H1 (cell line): ENCODE data around the gene INPP5A. TPM values are rescaled to one million over a fixed set of nuclear protein-coding genes. Genes with fewer than 3 reads are reported as not detected.

Source experiments
- CTCF ChIA-PET: fragments of 300-600 bp; sonication (Branson Sonifier 250); formaldehyde crosslinking; loops from one replicate; lab custom pipeline; 2021; ENCODE audit not compliant: partially characterized antibody; lab: Charles Lee
- POLR2A ChIA-PET: fragments of 300-600 bp; sonication (Branson Sonifier 250); formaldehyde crosslinking; loops from one replicate; lab custom pipeline; 2021; ENCODE audit warnings: inconsistent platforms; ENCODE audit not compliant: partially characterized antibody; lab: Charles Lee
- DNase-seq, 2 experiments: peaks; one replicate each; pipeline versions ENCODE4 v3.0.0 to v3.0.0-alpha.2; 2010 to 2022; ENCODE audit warnings: low spot score in 2 of 2, low read depth in 1 of 2, mixed read lengths in 1 of 2
- FAIRE-seq: peaks from 2 replicates; lab custom pipeline; 2011; peaks lifted over from hg19 to GRCh38; lab: Jason Lieb, UNC
- H2AFZ ChIP-seq: 2 replicates; pipeline ENCODE4 v1.8.1; 2012; ENCODE audit warnings: low read length, inconsistent platforms
- H2AK5ac ChIP-seq: 2 replicates; pipeline ENCODE4 v1.6.1; 2013; ENCODE audit warnings: low read depth, low read length
- H2BK120ac ChIP-seq: replicated peaks from 2 replicates; pipeline ENCODE3; 2013; ENCODE audit warnings: low read depth, low read length, inconsistent platforms
- H2BK12ac ChIP-seq: 2 replicates; pipeline ENCODE4 v1.6.1; 2013; ENCODE audit warnings: low read depth, low read length
- H2BK15ac ChIP-seq: 2 replicates; pipeline ENCODE4 v1.6.1; 2013; ENCODE audit warnings: low read length
- H2BK20ac ChIP-seq: 2 replicates; pipeline ENCODE4 v1.6.1; 2013; ENCODE audit warnings: low read length
- H2BK5ac ChIP-seq: 2 replicates; pipeline ENCODE4 v1.6.1; 2013; ENCODE audit warnings: low read depth, low read length
- H3K14ac ChIP-seq: 2 replicates; pipeline ENCODE4 v1.6.1; 2013; ENCODE audit warnings: inconsistent platforms; ENCODE audit not compliant: insufficient read length
- H3K18ac ChIP-seq: 2 replicates; pipeline ENCODE4 v1.6.1; 2013; ENCODE audit warnings: low read length; ENCODE audit errors: extremely low read depth
- H3K23ac ChIP-seq: 2 replicates; pipeline ENCODE4 v1.6.1; 2013; ENCODE audit warnings: inconsistent platforms; ENCODE audit not compliant: insufficient read length
- H3K23me2 ChIP-seq: 2 replicates; pipeline ENCODE4 v1.6.1; 2013; ENCODE audit warnings: low read depth, low read length
- H3K27ac ChIP-seq: 2 replicates; pipeline ENCODE4 v1.6.1; 2011; ENCODE audit warnings: low read depth, low read length, inconsistent platforms
- H3K27me3 ChIP-seq, 4 experiments: replicated peaks in 1 of 4; 1 replicate in 1 of 4; 2 replicates in 3 of 4; pipeline versions ENCODE4 v1.6.1 to v1.8.1; 2011 to 2013; ENCODE audit warnings: low read length in 3 of 4, mild to moderate bottlenecking in 3 of 4, inconsistent platforms in 2 of 4, mixed read lengths in 2 of 4, moderate library complexity in 1 of 4; ENCODE audit not compliant: control insufficient read depth in 3 of 4, insufficient read depth in 3 of 4; ENCODE audit errors: extremely low read depth in 1 of 4
- H3K36me3 ChIP-seq, 4 experiments: 2 replicates each; pipeline versions ENCODE4 v1.6.1 to v1.8.1; 2011 to 2013; ENCODE audit warnings: mild to moderate bottlenecking in 4 of 4, low read length in 3 of 4, moderate library complexity in 2 of 4, control low read depth in 1 of 4, inconsistent platforms in 1 of 4; ENCODE audit not compliant: insufficient read depth in 4 of 4, control insufficient read depth in 2 of 4
- H3K4ac ChIP-seq: replicated peaks from 2 replicates; pipeline ENCODE3; 2013; ENCODE audit warnings: low read length, low read depth, mixed read lengths, inconsistent platforms; ENCODE audit not compliant: insufficient read length
- H3K4me1 ChIP-seq, 4 experiments: replicated peaks in 1 of 4; 1 replicate in 1 of 4; 2 replicates in 3 of 4; pipeline versions ENCODE4 v1.6.1 to v1.8.1; 2011 to 2013; ENCODE audit warnings: low read length in 3 of 4, inconsistent platforms in 2 of 4, mixed read lengths in 1 of 4; ENCODE audit not compliant: insufficient read depth in 4 of 4, control insufficient read depth in 3 of 4
- H3K4me2 ChIP-seq, 2 experiments: 2 replicates each; pipeline versions ENCODE4 v1.6.1 to v1.8.1; 2011 to 2013; ENCODE audit warnings: low read depth in 2 of 2, low read length in 2 of 2, control low read depth in 1 of 2, inconsistent platforms in 1 of 2, mild to moderate bottlenecking in 1 of 2; ENCODE audit not compliant: insufficient read depth in 1 of 2
- H3K4me3 ChIP-seq, 4 experiments: fragments of 200-600, 300-600 bp in 1 of 4; sonication (generic), shearing (Covaris generic), sonication (Bioruptor Twin) in 1 of 4; 2 replicates each; pipeline versions ENCODE4 v1.5.1 to v1.8.1; 2011 to 2016; ENCODE audit warnings: low read length in 4 of 4, low read depth in 3 of 4, control low read depth in 2 of 4, inconsistent platforms in 2 of 4, mild to moderate bottlenecking in 2 of 4, mixed read lengths in 1 of 4, moderate library complexity in 1 of 4; ENCODE audit not compliant: insufficient read depth in 2 of 4; ENCODE audit errors: extremely low read depth in 1 of 4
- H3K56ac ChIP-seq: replicated peaks from 2 replicates; pipeline ENCODE3; 2013; ENCODE audit warnings: low read depth, mild to moderate bottlenecking, mixed read lengths, low read length, inconsistent platforms; ENCODE audit not compliant: insufficient read length
- H3K79me1 ChIP-seq: 2 replicates; pipeline ENCODE4 v1.6.1; 2013; ENCODE audit warnings: low read depth, low read length, control low read depth
- H3K79me2 ChIP-seq, 2 experiments: 2 replicates each; pipeline versions ENCODE4 v1.6.1 to v1.8.1; 2012 to 2013; ENCODE audit warnings: low read length in 2 of 2, mild to moderate bottlenecking in 2 of 2, inconsistent platforms in 1 of 2; ENCODE audit not compliant: insufficient read depth in 2 of 2, control insufficient read depth in 1 of 2
- H3K9ac ChIP-seq, 4 experiments: replicated peaks in 1 of 4; 1 replicate in 1 of 4; 2 replicates in 3 of 4; pipeline versions ENCODE4 v1.6.1 to v1.8.1; 2011 to 2013; ENCODE audit warnings: low read depth in 3 of 4, low read length in 3 of 4, control low read depth in 2 of 4, mild to moderate bottlenecking in 2 of 4, moderate library complexity in 2 of 4, inconsistent platforms in 1 of 4; ENCODE audit errors: extremely low read depth in 1 of 4
- H3K9me3 ChIP-seq, 2 experiments: 2 replicates each; pipeline versions ENCODE4 v1.6.1 to v1.8.1; 2012 to 2013; ENCODE audit warnings: mild to moderate bottlenecking in 2 of 2, moderate library complexity in 2 of 2, control low read depth in 1 of 2, inconsistent platforms in 1 of 2, low read depth in 1 of 2, low read length in 1 of 2, mixed read lengths in 1 of 2; ENCODE audit not compliant: insufficient read depth in 2 of 2
- H4K20me1 ChIP-seq, 2 experiments: replicated peaks in 1 of 2; 2 replicates each; pipeline versions ENCODE3 to v1.8.1; 2011 to 2013; ENCODE audit warnings: inconsistent platforms in 2 of 2, low read length in 2 of 2, mild to moderate bottlenecking in 1 of 2; ENCODE audit not compliant: insufficient read depth in 2 of 2, control insufficient read depth in 1 of 2
- H4K5ac ChIP-seq: 2 replicates; pipeline ENCODE4 v1.6.1; 2013; ENCODE audit warnings: low read length, low read depth, mixed read lengths, inconsistent platforms; ENCODE audit not compliant: insufficient read length
- H4K8ac ChIP-seq: 2 replicates; pipeline ENCODE4 v1.8.0; 2013; ENCODE audit warnings: mild to moderate bottlenecking, moderate library complexity, low read length, inconsistent platforms; ENCODE audit not compliant: insufficient read depth; ENCODE audit errors: extremely low read depth
- H4K91ac ChIP-seq: replicated peaks from 2 replicates; pipeline ENCODE3; 2013; ENCODE audit warnings: low read length, mixed read lengths, inconsistent platforms; ENCODE audit not compliant: insufficient read length
- BCL11A ChIP-seq, 2 experiments: IDR thresholded peaks; one replicate each; pipeline ENCODE4 v1.6.1; 2011; ENCODE audit warnings: low read depth in 2 of 2, low read length in 2 of 2, mild to moderate bottlenecking in 2 of 2
- BRCA1 ChIP-seq: IDR thresholded peaks from 2 replicates; pipeline ENCODE4 v1.6.1; 2012; ENCODE audit warnings: low read depth, low read length, improper control_type of control experiment
- CHD2 ChIP-seq: IDR thresholded peaks from 2 replicates; pipeline ENCODE4 v1.6.1; 2012; ENCODE audit warnings: low read length, improper control_type of control experiment
- CTBP2 ChIP-seq: IDR thresholded peaks from 2 replicates; pipeline ENCODE4 v1.7.0; 2011; ENCODE audit warnings: borderline replicate concordance, mild to moderate bottlenecking, moderate library complexity, mixed read lengths, low read length; ENCODE audit not compliant: insufficient read depth, insufficient read length
- FOSL1 ChIP-seq: IDR thresholded peaks from 2 replicates; pipeline ENCODE4 v1.6.1; 2011; ENCODE audit warnings: mild to moderate bottlenecking, low read depth, low read length, moderate library complexity; ENCODE audit not compliant: insufficient read depth
- NRF1 ChIP-seq: IDR thresholded peaks from 2 replicates; pipeline ENCODE4 v1.6.1; 2011; ENCODE audit warnings: mild to moderate bottlenecking, low read depth, low read length, improper control_type of control experiment
- POU5F1 ChIP-seq: IDR thresholded peaks from 2 replicates; pipeline ENCODE4 v1.6.1; 2011; ENCODE audit warnings: low read depth, mild to moderate bottlenecking, low read length, moderate library complexity
- RNF2 ChIP-seq: fragments of 200-900, 300-1000 bp; sonication (generic); IDR thresholded peaks from 2 replicates; pipeline ENCODE4 v1.7.1; 2016; ENCODE audit warnings: borderline replicate concordance, low read depth, mild to moderate bottlenecking, antibody characterized with exemption, low read length; ENCODE audit not compliant: poor library complexity, severe bottlenecking; ENCODE audit errors: missing control alignments
- SP2 ChIP-seq: IDR thresholded peaks from 2 replicates; pipeline ENCODE4 v1.6.1; 2012; ENCODE audit warnings: mild to moderate bottlenecking, low read length, inconsistent platforms
- ZNF274 ChIP-seq: IDR thresholded peaks from 2 replicates; pipeline ENCODE4 v1.7.0; 2012; ENCODE audit warnings: low read length, borderline replicate concordance; ENCODE audit errors: extremely low read depth
- WGBS, 2 experiments: shearing (Covaris generic) in 1 of 2; methylation state at CpG; one replicate each; pipeline versions ENCODE4 v1.1.6 to v1.1.7; 2013 to 2015; ENCODE audit warnings: low lambda C conversion rate in 2 of 2, mixed read lengths in 2 of 2, inconsistent platforms in 1 of 2, low coverage in 1 of 2, missing lambda C conversion rate in 1 of 2; ENCODE audit not compliant: insufficient replicate concordance in 2 of 2, insufficient coverage in 1 of 2, insufficient read length in 1 of 2; ENCODE audit errors: extremely low coverage in 1 of 2, missing lambda C conversion rate in 1 of 2; 5-methylcytosine and 5-hydroxymethylcytosine counted together
- polyA plus RNA-seq, 7 experiments: library from polyadenylated mRNA; depleted of rRNA in 3 of 7; stranded (reverse) in 5 of 7; unstranded in 2 of 7; fragments of >200 nt in 5 of 7; fragments of 200-250 nt in 2 of 7; gene quantifications; 1 replicate in 5 of 7; 2 replicates in 1 of 7; 4 replicates in 1 of 7; pipeline versions ENCODE4 v1.2.1 to v1.2.3, GENCODE V29; 2011 to 2013; ENCODE audit warnings: missing spikeins in 2 of 7, mixed read lengths in 2 of 7
- total RNA-seq: library from RNA; stranded (reverse); fragmentation: NEBNext Ultra II Directional; extraction: Animal tissue kit (Norgen Biotek cat#: 25700); gene quantifications from 2 replicates; pipeline ENCODE4 v1.2.1, GENCODE V29; 2021
- TF ChIP-seq, protein P1 (sequence below): IDR thresholded peaks from 2 replicates; pipeline ENCODE4 v1.6.1; 2012; ENCODE audit warnings: inconsistent platforms

INPP5A gene
- total and polyA plus RNA-seq, 2 of the 8 experiments (the other 6 are each of a cell fraction or from before 2014, with no cell fraction given) = 19.7 to 27.5 TPM

DNA sequence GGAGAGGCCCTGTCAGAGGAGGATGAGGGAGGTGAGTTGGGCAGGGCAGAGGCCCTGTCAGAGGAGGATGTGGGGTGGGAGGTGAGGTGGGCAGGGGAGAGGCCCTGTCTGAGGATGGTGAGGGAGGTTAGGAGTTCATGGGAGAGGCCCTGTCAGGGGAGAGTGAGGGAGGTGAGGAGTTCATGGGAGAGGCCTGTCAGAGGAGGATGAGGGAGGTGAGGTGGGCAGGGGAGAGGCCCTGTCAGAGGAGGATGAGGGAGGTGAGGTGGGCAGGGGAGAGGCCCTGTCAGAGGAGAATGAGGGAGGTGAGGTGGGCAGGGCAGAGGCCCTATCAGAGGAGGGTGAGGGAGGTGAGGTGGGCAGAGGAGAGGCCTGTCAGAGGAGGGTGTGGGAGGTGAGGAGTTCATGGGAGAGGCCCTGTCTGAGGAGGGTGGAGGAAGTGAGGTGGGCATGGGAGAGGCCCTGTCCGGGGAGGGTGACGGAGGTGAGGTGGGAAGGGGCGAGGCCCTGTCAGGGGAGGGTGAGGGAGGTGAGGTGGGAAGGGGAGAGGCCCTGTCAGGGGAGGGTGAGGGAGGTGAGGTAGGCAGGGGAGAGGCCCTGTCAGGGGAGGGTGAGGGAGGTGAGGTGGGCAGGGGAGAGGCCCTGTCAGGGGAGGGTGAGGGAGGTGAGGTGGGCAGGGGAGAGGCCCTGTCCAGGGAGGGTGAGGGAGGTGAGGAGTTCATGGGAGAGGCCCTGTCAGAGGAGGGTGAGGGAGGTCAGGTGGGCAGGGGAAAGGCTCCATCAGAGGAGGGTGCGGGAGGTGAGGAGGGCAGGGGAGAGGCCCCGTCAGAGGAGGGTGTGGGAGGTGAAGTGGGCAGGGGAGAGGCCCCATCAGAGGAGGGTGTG, 73.7 kb downstream of the INPP5A start:
- H2BK120ac ChIP-seq = no peak overlapping the region
- H3K9ac ChIP-seq = no peak overlapping the region
- H3K14ac ChIP-seq = no peak overlapping the region
- FAIRE-seq (no peak), DNase-seq (no peak)
- H3K79me2 ChIP-seq = no peaks in the 10 kb centered on the region
- H4K8ac ChIP-seq = no peak overlapping the region; the same call in 1 of the 2 replicates
- H4K91ac ChIP-seq = no peak overlapping the region
- no peak overlapping the region for H3K18ac ChIP-seq
- 0 out of 7 replicates have a peak, but pooled peaks cover 0 to under 1% (median 0%) of the 10 kb centered on the region in 4 experiments for H3K27me3 ChIP-seq
- no peak overlapping the region for H2BK15ac ChIP-seq
- WGBS, 2 experiments = 100% methylated on average over 1 of the region's 5 CpGs; no CpG with 5 or more reads in 1 of the 2 experiments
- ChIA-PET POLR2A (no interaction called here), CTCF (interaction anchor here (1.0 to 1.2 kb wide), 2 partner anchors 8 to 182 kb away, joined by 3 to 4 read pairs; no protein-coding TSS in a partner anchor)
- H2BK12ac ChIP-seq = no peak overlapping the region
- no peak overlapping the region for H3K56ac ChIP-seq
- peaks cover 1 to 13% of the 10 kb centered on the region in 2 experiments for H4K20me1 ChIP-seq
- H2AFZ ChIP-seq = no peak overlapping the region
- no peaks in the 10 kb centered on the region for H3K36me3 ChIP-seq
- H3K4me2 ChIP-seq = no peak overlapping the region
- H3K23ac ChIP-seq = no peak overlapping the region
- H3K9me3 ChIP-seq = peaks cover 0 to 5% of the 10 kb centered on the region in 2 experiments; a peak in 1 of 4 replicates
- no peak overlapping the region for H2BK20ac ChIP-seq
- no peak overlapping the region for H3K4me3 ChIP-seq
- no peak overlapping the region for H3K4ac ChIP-seq
- H3K27ac ChIP-seq = no peak overlapping the region
- peaks cover 1% of the 10 kb centered on the region for H3K79me1 ChIP-seq
- H2AK5ac ChIP-seq = no peak overlapping the region
- H4K5ac ChIP-seq = no peak overlapping the region
- no peaks in the 10 kb centered on the region; a peak in 2 of 7 replicates for H3K4me1 ChIP-seq
- H2BK5ac ChIP-seq = no peak overlapping the region
- peaks cover under 1% of the 10 kb centered on the region; the same call in 1 of the 2 replicates for H3K23me2 ChIP-seq
- TF ChIP-seq FOSL1 (no peak), CHD2 (no peak), NRF1 (no peak), POU5F1 (no peak), BRCA1 (no peak), RNF2 (no peak), BCL11A (IDR thresholded peaks at IDR 0.05; ENCODE audit: low read depth in 2 of 2, low read length in 2 of 2) (no peak), SP2 (no peak), ZNF274 (no peak), CTBP2 (no peak)
- TF ChIP-seq, protein P1, sequence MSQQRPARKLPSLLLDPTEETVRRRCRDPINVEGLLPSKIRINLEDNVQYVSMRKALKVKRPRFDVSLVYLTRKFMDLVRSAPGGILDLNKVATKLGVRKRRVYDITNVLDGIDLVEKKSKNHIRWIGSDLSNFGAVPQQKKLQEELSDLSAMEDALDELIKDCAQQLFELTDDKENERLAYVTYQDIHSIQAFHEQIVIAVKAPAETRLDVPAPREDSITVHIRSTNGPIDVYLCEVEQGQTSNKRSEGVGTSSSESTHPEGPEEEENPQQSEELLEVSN = no peak
